GM19324 (cell line): Measurements from ENCODE around the gene RCOR2.
A peak's percentile ranks its signal among the peaks of the same experiment; 100 is the strongest.
"Not testable (repeated sequence)": the region's sequence is repeated elsewhere in the genome, so short reads cannot be mapped to it uniquely, and the experiment has no call there.

Experiments used
- ATAC-seq: cut with Tn5 transposase; IDR thresholded peaks from one replicate; pipeline ENCODE4 v1.9.1; 2021; ENCODE audit warnings: mild to moderate bottlenecking, moderate library complexity; ENCODE audit not compliant: unreplicated experiment, low FRiP score

RCOR2 gene

DNA sequence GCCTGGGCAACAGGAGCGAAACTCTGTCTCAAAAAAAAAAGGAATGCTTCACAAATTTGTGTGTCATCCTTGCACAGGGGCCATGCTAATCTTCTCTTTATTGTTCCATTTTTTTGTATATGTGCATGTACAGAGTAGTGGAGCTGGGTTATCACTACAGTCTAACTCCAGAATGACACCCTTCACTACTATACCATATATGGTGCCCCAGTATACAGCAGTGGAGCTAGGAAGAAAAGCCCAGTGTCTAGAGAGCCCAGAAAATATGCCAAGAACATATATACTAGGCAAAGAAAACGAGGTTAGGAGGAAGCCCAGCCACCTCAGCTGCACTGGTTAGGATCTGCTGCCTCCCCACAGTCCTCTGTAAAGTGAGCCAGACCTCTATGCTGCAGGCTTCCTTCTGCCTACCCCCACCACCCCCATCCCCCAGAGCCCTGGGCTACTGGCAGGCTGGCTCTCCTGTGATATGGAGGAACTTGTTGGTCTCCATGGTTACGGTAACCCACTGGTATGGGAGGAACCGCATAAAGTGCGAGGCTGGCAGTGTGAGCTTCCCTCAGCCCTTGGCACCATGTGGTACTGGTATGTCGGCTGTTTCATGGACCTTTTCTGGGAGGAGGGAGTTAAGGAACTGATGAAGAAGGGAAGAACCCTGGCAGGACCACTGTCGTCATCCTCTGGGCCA, 34.3 kb downstream of the RCOR2 start:
- no peak for ATAC-seq

DNA sequence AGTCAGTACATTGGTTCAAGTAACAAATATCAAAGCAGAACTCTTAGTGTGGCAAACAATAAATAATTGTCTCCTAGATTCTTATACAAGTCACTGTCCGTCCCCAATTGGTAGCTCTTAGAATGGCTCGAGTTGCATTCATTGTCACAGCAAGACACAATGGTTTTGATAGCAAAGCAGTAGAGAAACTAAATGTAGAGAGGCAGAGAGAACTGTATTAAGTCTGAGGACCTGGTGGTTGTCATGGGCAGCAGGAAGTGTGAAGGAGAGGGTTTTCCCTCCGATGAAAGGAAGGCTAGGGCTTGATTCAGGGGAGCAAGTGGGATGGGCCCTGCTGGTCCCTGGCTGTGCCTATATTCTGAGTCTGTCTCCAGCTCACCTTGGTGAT, 36.6 kb downstream of the RCOR2 start:
- ATAC-seq, result no peak

DNA sequence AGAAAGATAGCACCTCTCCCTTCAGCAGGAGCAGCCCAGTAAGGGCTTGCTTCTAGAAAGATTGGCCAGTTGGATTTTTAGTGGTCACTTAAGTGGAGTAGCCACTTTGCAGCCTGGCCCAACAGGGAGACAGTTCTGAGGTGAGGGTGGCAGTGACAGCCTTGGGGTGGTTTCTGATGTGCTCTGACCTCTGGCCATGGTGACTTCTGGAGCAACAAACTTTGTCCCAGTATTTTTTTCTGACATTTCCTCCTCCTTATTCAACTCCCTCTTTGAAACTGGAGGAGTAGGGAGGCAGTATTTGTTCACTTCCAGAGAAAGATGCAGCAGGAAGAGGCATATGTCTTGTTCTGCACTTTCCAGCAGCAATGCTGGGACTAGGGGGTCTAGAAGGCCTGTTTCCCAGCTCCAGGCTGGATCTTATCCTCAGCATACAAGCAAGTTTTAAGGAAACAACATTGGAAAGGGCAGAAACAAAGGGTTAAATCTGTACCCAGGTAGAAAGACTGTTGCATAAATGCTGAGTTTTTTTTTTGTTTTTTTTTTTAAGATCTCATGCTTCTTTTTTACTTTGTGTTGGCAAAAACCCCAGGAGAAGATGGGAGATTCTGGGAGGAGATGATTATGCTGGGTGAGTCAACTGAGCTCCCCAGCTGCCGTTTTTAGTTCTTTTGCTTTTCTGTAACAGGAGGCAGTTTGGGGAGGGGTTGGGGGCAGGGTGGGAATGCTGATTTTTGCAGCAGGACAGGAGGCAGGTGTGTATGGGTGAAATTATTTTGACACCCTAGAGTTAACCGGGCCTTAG, 37.2 kb downstream of the RCOR2 start:
- no peak for ATAC-seq

- no peak for ATAC-seq
These were observed 39.2 kb downstream of the RCOR2 start for GRCh38 chr11:63877658-63878241.

DNA sequence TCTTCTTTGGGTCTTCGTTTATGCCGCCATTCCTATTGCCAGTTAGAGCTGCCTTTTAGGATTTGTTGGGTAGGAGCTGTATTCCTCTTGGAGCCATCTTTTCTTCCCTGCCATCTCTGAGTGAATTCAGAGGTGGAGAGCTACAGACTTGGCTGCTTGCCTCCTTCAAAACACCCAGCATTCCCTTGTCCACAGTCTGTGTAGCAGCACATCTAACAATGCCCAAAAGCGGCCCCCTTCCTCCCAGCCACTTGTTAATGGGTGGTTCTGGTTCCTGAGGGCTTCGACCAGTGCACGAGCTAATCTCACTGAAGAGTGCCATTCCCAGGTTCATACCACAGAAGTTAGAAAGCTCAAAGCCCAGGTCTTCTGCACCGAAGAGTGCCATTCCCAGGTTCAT, 40.3 kb downstream of the RCOR2 start:
- ATAC-seq, result no peak

DNA sequence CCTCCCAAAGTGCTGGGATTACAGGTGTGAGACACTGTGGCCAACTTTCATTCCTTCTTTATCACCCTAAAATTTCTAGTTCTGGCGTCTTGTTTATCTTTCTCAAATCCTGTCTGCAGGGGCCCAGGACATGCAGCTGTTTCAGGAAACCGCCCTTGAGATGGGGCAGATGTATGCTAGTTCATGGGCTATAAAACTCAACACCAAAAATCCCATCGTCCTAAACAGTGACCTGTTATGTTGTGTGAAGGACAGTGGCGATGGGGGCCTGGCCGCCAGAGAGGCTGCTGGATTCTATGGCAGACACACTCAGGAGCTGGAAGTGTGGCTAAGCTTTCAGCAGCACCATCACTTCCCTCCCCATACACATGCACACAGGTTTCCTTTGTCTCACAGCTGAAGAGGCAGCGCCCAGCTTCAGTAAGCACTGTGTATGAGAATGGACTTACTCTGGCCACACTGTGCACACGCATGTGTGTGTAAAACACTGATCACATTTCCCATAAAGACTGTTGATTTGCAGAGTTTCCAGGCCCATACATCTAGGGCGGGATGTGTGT, 41.4 kb downstream of the RCOR2 start:
- ATAC-seq, result no peak

DNA sequence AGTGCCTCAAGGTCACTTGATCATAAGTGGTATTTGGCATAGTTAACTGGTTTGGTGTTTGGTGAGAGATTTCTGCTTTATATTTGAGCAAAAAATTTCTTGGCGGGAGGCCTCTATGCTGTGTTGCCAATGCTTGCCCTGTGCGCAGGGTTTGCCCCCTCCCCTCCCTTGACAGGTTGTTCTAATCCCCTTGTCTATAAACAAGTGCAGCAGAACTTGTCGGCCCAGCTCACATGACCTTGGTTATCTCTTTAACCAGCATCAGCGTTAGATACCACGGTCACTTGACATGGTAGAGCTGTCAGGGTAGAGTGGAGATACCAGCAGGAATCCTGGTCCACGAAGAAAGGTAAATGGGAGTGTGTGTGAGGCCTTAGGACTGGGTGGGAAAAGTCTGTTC, 42.5 kb downstream of the RCOR2 start:
- ATAC-seq, result no peak

DNA sequence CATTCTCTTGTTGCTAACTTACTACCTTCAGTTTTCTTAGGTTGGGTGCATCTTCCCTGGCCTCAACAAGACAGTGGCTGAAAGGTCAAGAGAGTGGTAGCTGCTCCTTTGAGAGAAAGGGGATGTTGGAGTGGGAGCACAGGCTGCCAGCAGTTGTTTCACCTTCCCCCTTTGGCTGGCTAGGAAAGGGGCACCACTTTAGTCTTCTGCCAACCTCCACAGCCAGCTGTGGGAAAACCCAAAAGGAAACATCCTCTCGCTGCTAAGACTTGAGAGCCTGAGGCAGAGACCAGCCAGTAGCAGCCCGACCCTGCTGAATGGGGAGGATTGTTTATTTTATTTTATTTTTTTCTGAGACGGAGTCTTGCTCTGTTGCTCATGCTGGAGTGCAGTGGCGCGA, 43.7 kb downstream of the RCOR2 start:
- no peak for ATAC-seq

DNA sequence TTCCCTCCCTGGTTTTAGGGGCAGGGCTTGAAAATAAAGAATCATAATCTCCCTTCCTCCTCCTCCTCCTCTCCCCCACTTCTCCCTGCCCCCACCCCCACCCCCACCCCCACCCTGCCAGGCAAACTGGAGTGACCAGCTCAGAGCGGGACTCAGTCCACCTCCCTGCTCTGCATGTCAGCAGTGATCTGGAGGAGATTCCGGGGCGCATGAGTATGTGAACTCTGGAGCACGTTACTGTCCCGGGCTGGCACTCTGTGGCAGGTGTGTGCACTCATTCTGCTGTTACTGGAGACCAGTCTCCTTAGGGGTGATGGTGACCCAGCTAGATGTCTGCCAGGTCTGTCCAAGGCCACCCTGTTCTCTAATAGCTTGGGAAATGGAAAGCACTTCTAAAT, 44.2 kb downstream of the RCOR2 start:
- no peak for ATAC-seq

DNA sequence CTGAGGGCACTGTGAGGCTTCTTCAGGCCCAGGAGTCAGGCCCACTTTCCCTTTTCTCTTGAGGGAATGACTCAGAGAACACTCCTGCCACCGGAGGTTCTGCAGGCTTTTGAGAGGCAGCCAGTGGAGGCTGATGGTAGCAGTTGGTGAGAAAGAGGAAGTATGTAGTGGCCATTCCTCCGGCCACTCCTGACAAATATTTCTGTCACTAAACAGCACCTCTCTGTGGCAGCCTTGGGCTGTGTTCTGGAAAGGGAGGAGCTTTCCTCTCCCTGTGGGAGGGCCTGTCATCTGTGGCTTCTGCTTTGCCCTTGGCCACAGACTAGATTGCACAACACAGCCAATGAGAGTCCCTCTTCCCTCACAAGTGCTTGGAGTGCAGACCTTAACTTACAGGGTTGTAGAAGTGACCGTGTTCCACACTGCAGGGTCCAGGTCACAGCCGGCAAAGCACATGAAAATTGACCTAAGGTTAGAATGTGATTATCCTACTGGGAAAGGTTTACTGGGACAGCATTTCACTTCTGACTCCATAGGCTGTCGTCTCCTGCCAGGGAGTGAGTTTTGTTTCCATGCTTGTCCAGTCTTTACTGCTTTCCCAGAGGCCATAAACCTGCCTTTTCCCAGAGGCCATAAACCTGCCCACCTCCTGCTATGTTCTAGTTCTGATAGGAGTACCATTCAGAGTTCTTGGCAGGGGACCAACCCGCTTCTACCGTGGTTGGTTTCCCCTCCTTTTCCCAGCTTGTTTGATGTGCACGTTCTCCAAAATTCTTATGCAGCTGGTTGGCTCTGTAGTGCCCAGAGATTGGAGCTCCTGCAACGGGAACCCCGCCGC, 44.8 kb downstream of the RCOR2 start:
- ATAC-seq, result peak; percentile 71

GRCh38 chr11:63870351-63871140, 46.4 kb downstream of the RCOR2 start:
- ATAC-seq, result no peak

DNA sequence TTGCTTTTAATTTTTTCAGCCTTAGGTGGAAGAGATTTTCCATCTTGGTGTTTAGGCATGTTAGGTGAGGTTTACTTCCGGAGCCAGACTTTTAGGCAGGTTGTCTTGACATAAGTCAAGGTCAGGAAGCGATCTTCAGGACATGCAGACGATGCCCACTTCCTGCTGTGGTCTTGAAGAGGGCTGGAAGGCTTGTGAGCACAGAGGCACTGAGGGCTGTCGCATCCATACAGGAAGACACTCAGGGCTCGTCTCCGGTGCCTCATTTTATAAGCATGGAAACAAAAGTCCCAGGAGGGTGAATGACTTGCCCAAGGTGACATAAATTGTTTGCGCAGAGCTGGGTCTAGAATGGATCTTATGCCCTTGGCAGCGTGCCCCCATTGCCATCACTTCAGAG, 47.3 kb downstream of the RCOR2 start:
- ATAC-seq, result no peak

DNA sequence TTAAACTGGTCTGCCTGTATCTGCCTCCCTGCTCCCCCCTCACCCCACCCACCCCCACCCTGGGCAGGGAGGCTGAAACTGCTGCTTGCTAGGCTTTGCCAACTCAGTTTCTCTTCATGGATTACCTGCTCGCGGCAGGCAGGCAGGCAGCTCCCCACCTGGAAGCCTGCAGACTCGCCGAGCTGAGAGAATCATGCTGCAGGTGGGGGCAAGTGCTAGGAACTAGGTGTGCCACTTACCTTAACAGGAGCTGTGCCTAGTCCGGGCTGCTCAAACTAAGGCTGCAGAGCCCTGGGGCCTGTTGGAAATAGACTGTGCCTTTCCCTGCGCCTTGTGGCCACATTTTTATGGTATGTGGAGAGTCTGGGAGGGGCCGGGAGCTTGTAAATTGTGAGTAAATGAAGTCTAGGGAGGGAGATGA, 47.8 kb downstream of the RCOR2 start:
- no peak for ATAC-seq

DNA sequence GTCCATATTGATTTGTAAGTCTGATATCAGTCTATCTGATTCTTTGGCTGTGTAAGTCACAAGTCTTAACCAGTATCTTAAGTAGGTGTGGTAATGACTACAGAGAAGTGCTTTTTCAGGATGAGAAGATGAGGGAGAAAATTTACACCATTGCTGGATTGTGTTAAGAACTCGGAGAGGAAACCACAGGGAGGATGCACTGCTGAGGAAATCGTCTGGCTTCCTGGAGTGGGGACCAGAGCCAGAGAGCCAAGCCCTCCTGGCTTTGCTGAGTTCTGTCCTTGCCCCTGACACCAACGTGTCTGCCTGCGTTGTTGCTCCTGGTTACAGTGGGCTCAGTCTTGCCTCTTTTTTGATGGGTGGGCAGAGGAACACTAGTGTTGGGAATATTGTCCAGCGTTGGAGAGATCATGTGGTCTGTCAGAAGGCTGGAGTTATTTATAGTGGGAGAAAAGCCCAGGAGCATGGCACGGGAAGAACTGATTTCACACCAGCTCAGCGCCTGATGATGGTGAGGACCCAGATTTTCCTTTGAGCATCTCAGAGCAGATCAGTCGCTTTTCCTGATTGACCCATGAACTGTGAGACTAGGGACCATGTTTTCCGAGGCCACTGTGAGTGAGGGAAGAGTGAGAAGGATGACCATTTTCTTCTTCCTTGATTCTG, 48.4 kb downstream of the RCOR2 start:
- no peak for ATAC-seq

DNA sequence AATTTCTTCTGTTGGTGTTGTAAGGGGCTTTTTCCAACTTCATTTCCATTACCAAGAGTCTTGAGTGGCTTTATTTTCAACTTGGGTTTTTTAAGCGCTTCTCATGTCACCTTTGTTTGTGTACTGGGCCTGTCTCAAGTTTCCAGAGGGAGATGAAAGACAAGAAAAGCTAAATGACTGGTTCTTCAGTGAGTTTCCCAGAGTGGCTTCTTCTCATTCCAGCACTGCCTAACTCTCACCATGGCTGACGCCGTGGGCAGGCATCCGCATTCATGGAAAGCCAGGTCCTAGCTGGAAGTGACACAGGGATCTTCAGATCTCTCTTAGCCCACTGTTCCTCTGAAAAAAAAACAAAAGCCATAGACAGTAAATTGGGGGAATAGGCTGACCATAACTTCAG, 49.5 kb downstream of the RCOR2 start:
- no peak for ATAC-seq

DNA sequence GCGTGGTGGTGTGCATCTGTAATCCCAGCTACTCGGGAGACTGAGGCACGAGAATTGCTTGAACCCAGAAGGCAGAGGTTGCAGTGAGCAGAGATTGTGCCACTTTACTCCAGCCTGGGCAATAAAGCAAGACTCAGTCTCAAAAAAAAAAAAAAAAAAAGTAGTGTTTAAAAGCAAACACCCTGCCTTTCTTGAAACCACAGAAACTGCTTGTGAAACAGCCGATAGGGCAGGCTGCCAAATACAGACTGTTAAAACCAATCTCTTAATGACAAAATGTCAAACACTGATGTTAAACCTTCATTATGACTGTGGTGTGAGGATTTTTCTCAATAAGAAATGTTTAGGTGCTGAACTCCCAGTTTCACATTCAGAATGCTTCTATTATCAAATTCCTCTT, 50.8 kb downstream of the RCOR2 start:
- no peak for ATAC-seq

DNA sequence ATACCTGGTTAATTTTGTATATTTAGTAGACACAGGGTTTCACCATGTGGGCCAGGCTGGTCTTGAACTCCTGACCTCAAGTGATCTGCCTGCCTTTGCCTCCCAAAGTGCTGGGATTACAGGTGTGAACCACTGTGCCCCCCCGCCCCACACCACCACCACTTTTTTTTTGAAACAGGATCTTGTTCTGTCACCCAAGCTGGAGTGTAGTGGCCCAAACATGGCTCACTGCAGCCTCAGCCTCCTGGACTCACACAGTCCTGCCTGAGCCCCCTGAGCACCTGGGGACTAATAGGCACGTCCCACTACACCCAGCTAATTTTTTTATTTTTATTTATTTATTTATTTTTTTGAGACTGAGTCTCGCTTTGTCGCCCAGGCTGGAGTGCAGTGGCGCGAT, 53.3 kb downstream of the RCOR2 start:
- ATAC-seq, result not testable (repeated sequence)

DNA sequence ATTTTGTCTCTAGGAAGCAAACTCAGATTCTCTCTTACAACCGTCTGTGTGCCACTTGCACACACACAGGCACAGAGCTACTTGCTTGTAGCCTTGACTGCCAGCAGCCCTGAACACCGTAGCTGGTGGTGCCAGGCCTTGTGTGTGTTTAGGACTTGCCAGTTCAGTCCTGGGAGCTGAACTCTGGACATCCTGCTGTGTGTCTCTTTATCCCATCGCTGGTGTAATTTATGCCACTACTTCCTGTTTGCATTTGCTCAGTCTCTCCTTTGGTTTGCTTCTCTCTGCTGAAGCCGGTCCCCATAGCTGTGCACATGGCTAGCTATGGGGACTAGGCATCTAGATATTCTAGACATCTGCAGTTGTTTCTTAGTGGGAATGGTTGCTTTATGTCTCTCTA, 54.0 kb downstream of the RCOR2 start:
- ATAC-seq, result no peak
